Measurements from ENCODE around the gene CIZ1. TPM values are rescaled to one million over a fixed set of nuclear protein-coding genes. Genes with fewer than 3 reads are reported as not detected.

The CIZ1 gene
- total RNA-seq, 1 experiment from 2014 or later: 133 TPM

- BruUV-seq (replicated peaks): no TSS peak
- Mint-ChIP-seq H3K27me3 (ENCODE audit: insufficient read depth, unreplicated experiment) (no peaks in the 10 kb centered on the region), H3K9me3 (ENCODE audit: unreplicated experiment) (no peaks in the 10 kb centered on the region), H3K4me1 (ENCODE audit: insufficient read depth, unreplicated experiment) (peaks cover 14% of the 10 kb centered on the region), H3K27ac (ENCODE audit: low read depth, unreplicated experiment) (no peak overlapping the region), H3K36me3 (ENCODE audit: insufficient read depth, unreplicated experiment) (peaks cover 18% of the 10 kb centered on the region), H3K4me3 (ENCODE audit: unreplicated experiment) (no peak overlapping the region)
- no peak for DNase-seq (ENCODE audit: unreplicated experiment)
- ChIA-PET CTCF (no interaction called here), POLR2A (no interaction called here)
- intact Hi-C loops (cut with micrococcal nuclease): no loop called here
- TF ChIP-seq CTCF (IDR thresholded peaks at IDR 0.05; ENCODE audit: unreplicated experiment): no peak
Measured at GRCh38 chr9:128121466-128121810, 69.9 kb downstream of the CIZ1 start.

- CTCF ChIA-PET: interaction anchor here (1.1 kb wide), 1 partner anchor 36 kb away, joined by 3 read pairs; no protein-coding TSS in a partner anchor
- TF ChIP-seq CTCF (IDR thresholded peaks at IDR 0.05; ENCODE audit: unreplicated experiment): no peak
- BruUV-seq (replicated peaks): no TSS peak
Measured at GRCh38 chr9:128120741-128121465, 70.5 kb downstream of the CIZ1 start.

GRCh38 chr9:128120061-128120740 is 71.2 kb downstream of the CIZ1 start:
- DNase-seq (ENCODE audit: unreplicated experiment): no peak
- POLR2A ChIA-PET: interaction anchor here (1.2 kb wide), 1 partner anchor 8 kb away, joined by 4 read pairs; no protein-coding TSS in a partner anchor
- BruUV-seq (replicated peaks): no TSS peak
- no peak overlapping the region for H3K27ac Mint-ChIP-seq (ENCODE audit: low read depth, unreplicated experiment)
- peaks cover 18% of the 10 kb centered on the region for H3K36me3 Mint-ChIP-seq (ENCODE audit: insufficient read depth, unreplicated experiment)
- H3K27me3 Mint-ChIP-seq (ENCODE audit: insufficient read depth, unreplicated experiment): no peaks in the 10 kb centered on the region
- H3K4me3 Mint-ChIP-seq (ENCODE audit: unreplicated experiment): no peak overlapping the region
- CTCF ChIA-PET: interaction anchor here (0.7 to 1.2 kb wide), 4 partner anchors 19 to 187 kb away, joined by 3 read pairs; no protein-coding TSS in a partner anchor
- intact Hi-C loops (cut with micrococcal nuclease): no loop called here
- no peaks in the 10 kb centered on the region for H3K9me3 Mint-ChIP-seq (ENCODE audit: unreplicated experiment)
- TF ChIP-seq CTCF (IDR thresholded peaks at IDR 0.05; ENCODE audit: unreplicated experiment): no peak
- peaks cover 4% of the 10 kb centered on the region for H3K4me1 Mint-ChIP-seq (ENCODE audit: insufficient read depth, unreplicated experiment)

More at GRCh38 chr9:128120741-128121465, 70.5 kb downstream of the CIZ1 start:
- no peak overlapping the region for H3K27ac Mint-ChIP-seq (ENCODE audit: low read depth, unreplicated experiment)
- intact Hi-C loops (cut with micrococcal nuclease): no loop called here
- H3K4me1 Mint-ChIP-seq (ENCODE audit: insufficient read depth, unreplicated experiment): peaks cover 11% of the 10 kb centered on the region
- peaks cover 18% of the 10 kb centered on the region for H3K36me3 Mint-ChIP-seq (ENCODE audit: insufficient read depth, unreplicated experiment)
- POLR2A ChIA-PET: no interaction called here
- no peak for DNase-seq (ENCODE audit: unreplicated experiment)
- no peak overlapping the region for H3K4me3 Mint-ChIP-seq (ENCODE audit: unreplicated experiment)
- no peaks in the 10 kb centered on the region for H3K27me3 Mint-ChIP-seq (ENCODE audit: insufficient read depth, unreplicated experiment)
- no peaks in the 10 kb centered on the region for H3K9me3 Mint-ChIP-seq (ENCODE audit: unreplicated experiment)

GRCh38 chr9:128118971-128119665 is 72.3 kb downstream of the CIZ1 start:
- ChIA-PET POLR2A (interaction anchor here (1.2 kb wide), 1 partner anchor 10 kb away, joined by 4 read pairs; no protein-coding TSS in a partner anchor), CTCF (interaction anchor here (0.7 to 1.2 kb wide), 3 partner anchors 18 to 186 kb away, joined by 3 read pairs; no protein-coding TSS in a partner anchor)
- Mint-ChIP-seq H3K36me3 (ENCODE audit: insufficient read depth, unreplicated experiment) (peaks cover 27% of the 10 kb centered on the region), H3K9me3 (ENCODE audit: unreplicated experiment) (no peaks in the 10 kb centered on the region), H3K4me3 (ENCODE audit: unreplicated experiment) (no peak overlapping the region), H3K27me3 (ENCODE audit: insufficient read depth, unreplicated experiment) (no peaks in the 10 kb centered on the region), H3K27ac (ENCODE audit: low read depth, unreplicated experiment) (no peak overlapping the region), H3K4me1 (ENCODE audit: insufficient read depth, unreplicated experiment) (no peaks in the 10 kb centered on the region)
- intact Hi-C loops (cut with micrococcal nuclease): no loop called here
- no TSS peak for BruUV-seq (replicated peaks)
- TF ChIP-seq CTCF (IDR thresholded peaks at IDR 0.05; ENCODE audit: unreplicated experiment): no peak
- DNase-seq (ENCODE audit: unreplicated experiment): no peak
